ENCODE results near the gene SEMA4D.

The SEMA4D gene

GRCh38 chr9:89528131-89528530 lies 30.2 kb upstream of the SEMA4D start:
- no peak for DNase-seq

GRCh38 chr9:89527084-89527483 lies 29.2 kb upstream of the SEMA4D start:
- no peak for DNase-seq

- no peak for DNase-seq
Measured at GRCh38 chr9:89526667-89527066, 28.8 kb upstream of the SEMA4D start.

GRCh38 chr9:89525446-89526374 lies 27.8 kb upstream of the SEMA4D start:
- DNase-seq: no peak

- DNase-seq: peak; percentile 59
Measured at GRCh38 chr9:89524963-89525362, 27.1 kb upstream of the SEMA4D start.

- DNase-seq: no peak
Measured at GRCh38 chr9:89523948-89524347, 26.0 kb upstream of the SEMA4D start.

- no peak for DNase-seq
Measured at GRCh38 chr9:89522959-89523285, 25.0 kb upstream of the SEMA4D start.

GRCh38 chr9:89522261-89522958 lies 24.5 kb upstream of the SEMA4D start:
- DNase-seq: peak; percentile 52

- no peak for DNase-seq
Measured at GRCh38 chr9:89519366-89519805, 21.5 kb upstream of the SEMA4D start.

GRCh38 chr9:89518466-89519365 lies 20.8 kb upstream of the SEMA4D start:
- no peak for DNase-seq

GRCh38 chr9:89515416-89515815 lies 17.5 kb upstream of the SEMA4D start:
- DNase-seq: no peak

GRCh38 chr9:89514956-89515355 lies 17.0 kb upstream of the SEMA4D start:
- no peak for DNase-seq

- DNase-seq: no peak
Measured at GRCh38 chr9:89514337-89514736, 16.4 kb upstream of the SEMA4D start.

- DNase-seq: no peak
Measured at GRCh38 chr9:89513837-89514236, 15.9 kb upstream of the SEMA4D start.

- DNase-seq: no peak
Measured at GRCh38 chr9:89512382-89512781, 14.5 kb upstream of the SEMA4D start.

- no peak for DNase-seq
Measured at GRCh38 chr9:89508951-89509615, 11.2 kb upstream of the SEMA4D start.

- DNase-seq: no peak
Measured at GRCh38 chr9:89505911-89506310, 8.0 kb upstream of the SEMA4D start.

- no peak for DNase-seq
Measured at GRCh38 chr9:89505048-89505447, 7.1 kb upstream of the SEMA4D start.

- no peak for DNase-seq
Measured at GRCh38 chr9:89502671-89503070, 4.8 kb upstream of the SEMA4D start.

GRCh38 chr9:89502038-89502601 lies 4.2 kb upstream of the SEMA4D start:
- DNase-seq: no peak

GRCh38 chr9:89501311-89501898 lies 3.5 kb upstream of the SEMA4D start:
- DNase-seq: no peak

GRCh38 chr9:89500008-89500407 lies 2.1 kb upstream of the SEMA4D start:
- DNase-seq: no peak

Data from femur (tissue), 1 donor.